AG04449 (cell line): ENCODE measurements around the gene PID1.

Source experiments
- CTCF ChIA-PET: fragments of 350-600 bp; formaldehyde crosslinking; extraction: SDS; loops from one replicate; lab custom pipeline; 2021; ENCODE audit warnings: antibody characterized with exemption; lab: Yijun Ruan, JAX
- POLR2A ChIA-PET: fragments of 400-600, 350-600 bp; formaldehyde crosslinking; extraction: SDS; loops from one replicate; lab custom pipeline; 2020; ENCODE audit warnings: antibody characterized with exemption, inconsistent platforms; lab: Yijun Ruan, JAX
- DNase-seq: peaks from one replicate; pipeline ENCODE4 v3.0.0-alpha.2; 2010; ENCODE audit warnings: low read depth, low spot score
- H3K4me3 ChIP-seq: 2 replicates; pipeline ENCODE4 v1.5.1; 2011; ENCODE audit warnings: low read depth, mild to moderate bottlenecking, control low read depth, low read length
- CTCF ChIP-seq: IDR thresholded peaks from one replicate; pipeline ENCODE4 v1.5.1; 2011; ENCODE audit warnings: mild to moderate bottlenecking, moderate library complexity, low read length, control low read depth, inconsistent platforms; ENCODE audit not compliant: insufficient read depth; ENCODE audit errors: missing control alignments

Gene PID1

GRCh38 chr2:229057976-229058553, 213.0 kb downstream of the PID1 start:
- H3K4me3 ChIP-seq, result no peak overlapping the region
- TF ChIP-seq CTCF, result no peak
- CTCF ChIA-PET, result no interaction called here
- no peak for DNase-seq
- POLR2A ChIA-PET, result no interaction called here

- ChIA-PET POLR2A (no interaction called here), CTCF (no interaction called here)
- no peak for TF ChIP-seq CTCF
- no peak overlapping the region for H3K4me3 ChIP-seq
- DNase-seq, result no peak
Measured at GRCh38 chr2:229054311-229054710, 216.8 kb downstream of the PID1 start.

- ChIA-PET CTCF (no interaction called here), POLR2A (no interaction called here)
- no peak overlapping the region for H3K4me3 ChIP-seq
- DNase-seq, result no peak
- no peak for TF ChIP-seq CTCF
Measured at GRCh38 chr2:229051798-229052197, 219.3 kb downstream of the PID1 start.

GRCh38 chr2:229050133-229050532, 221.0 kb downstream of the PID1 start:
- CTCF ChIA-PET, result no interaction called here
- POLR2A ChIA-PET, result no interaction called here
- no peak overlapping the region for H3K4me3 ChIP-seq
- no peak for DNase-seq
- TF ChIP-seq CTCF, result no peak

- no peak overlapping the region for H3K4me3 ChIP-seq
- no peak for DNase-seq
- ChIA-PET CTCF (no interaction called here), POLR2A (no interaction called here)
- no peak for TF ChIP-seq CTCF
Measured at GRCh38 chr2:229048134-229048533, 223.0 kb downstream of the PID1 start.

- POLR2A ChIA-PET, result no interaction called here
- TF ChIP-seq CTCF, result no peak
- DNase-seq, result no peak
- CTCF ChIA-PET, result no interaction called here
- H3K4me3 ChIP-seq, result no peak overlapping the region
Measured at GRCh38 chr2:229045671-229046070, 225.4 kb downstream of the PID1 start.
